SH-SY5Y (cell line): ENCODE data around the gene ASIP.

Source experiments
- GATA2 ChIP-seq: IDR thresholded peaks from 2 replicates; pipeline ENCODE4 v1.6.1; 2011; ENCODE audit warnings: mild to moderate bottlenecking, low read depth, low read length
- GATA3 ChIP-seq: IDR thresholded peaks from 2 replicates; pipeline ENCODE4 v1.6.1; 2011; ENCODE audit warnings: low read depth, mild to moderate bottlenecking, low read length, moderate library complexity

- TF ChIP-seq GATA2 (no peak), GATA3 (no peak)
These were observed 33.5 kb downstream of the ASIP start for GRCh38 chr20:34274694-34275093.
